ENCODE measurements around the gene AMBRA1. TPM values are rescaled to one million over a fixed set of nuclear protein-coding genes. Genes with fewer than 3 reads are reported as not detected.

The AMBRA1 gene
- total RNA-seq, 1 donor from 2014 or later: 36.9 TPM

DNA sequence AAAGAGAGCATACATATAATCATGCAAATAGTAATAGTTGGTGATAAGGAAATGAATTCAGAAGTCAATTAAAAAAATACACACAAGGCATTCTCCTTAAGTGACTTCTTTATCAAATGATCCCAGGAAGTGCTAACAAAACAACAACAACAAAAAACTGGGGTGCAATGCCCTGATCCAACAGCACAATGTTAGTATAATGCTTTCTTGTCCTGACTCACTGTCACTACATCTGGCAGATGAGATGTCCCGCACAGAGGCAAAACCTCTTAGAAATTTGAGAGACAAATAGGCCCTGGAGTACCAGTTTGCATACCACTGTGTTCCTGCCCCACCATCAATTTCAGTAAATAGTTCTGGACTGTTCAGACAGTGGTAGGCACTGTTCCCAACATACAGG is 11.0 kb upstream of the AMBRA1 start:
- H3K27me3 Mint-ChIP-seq (ENCODE audit: unreplicated experiment): no peaks in the 10 kb centered on the region
- no peaks in the 10 kb centered on the region for H3K9me3 Mint-ChIP-seq (ENCODE audit: unreplicated experiment)
- H3K36me3 Mint-ChIP-seq (ENCODE audit: low read depth, unreplicated experiment): no peaks in the 10 kb centered on the region
- H3K4me3 Mint-ChIP-seq (ENCODE audit: unreplicated experiment): no peak overlapping the region
- DNase-seq (ENCODE audit: low spot score): no peak
- H3K27ac Mint-ChIP-seq (ENCODE audit: unreplicated experiment): no peak overlapping the region
- TF ChIP-seq, protein P1, sequence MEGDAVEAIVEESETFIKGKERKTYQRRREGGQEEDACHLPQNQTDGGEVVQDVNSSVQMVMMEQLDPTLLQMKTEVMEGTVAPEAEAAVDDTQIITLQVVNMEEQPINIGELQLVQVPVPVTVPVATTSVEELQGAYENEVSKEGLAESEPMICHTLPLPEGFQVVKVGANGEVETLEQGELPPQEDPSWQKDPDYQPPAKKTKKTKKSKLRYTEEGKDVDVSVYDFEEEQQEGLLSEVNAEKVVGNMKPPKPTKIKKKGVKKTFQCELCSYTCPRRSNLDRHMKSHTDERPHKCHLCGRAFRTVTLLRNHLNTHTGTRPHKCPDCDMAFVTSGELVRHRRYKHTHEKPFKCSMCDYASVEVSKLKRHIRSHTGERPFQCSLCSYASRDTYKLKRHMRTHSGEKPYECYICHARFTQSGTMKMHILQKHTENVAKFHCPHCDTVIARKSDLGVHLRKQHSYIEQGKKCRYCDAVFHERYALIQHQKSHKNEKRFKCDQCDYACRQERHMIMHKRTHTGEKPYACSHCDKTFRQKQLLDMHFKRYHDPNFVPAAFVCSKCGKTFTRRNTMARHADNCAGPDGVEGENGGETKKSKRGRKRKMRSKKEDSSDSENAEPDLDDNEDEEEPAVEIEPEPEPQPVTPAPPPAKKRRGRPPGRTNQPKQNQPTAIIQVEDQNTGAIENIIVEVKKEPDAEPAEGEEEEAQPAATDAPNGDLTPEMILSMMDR (IDR thresholded peaks at IDR 0.05; ENCODE audit: unreplicated experiment): no peak
- H3K4me1 Mint-ChIP-seq (ENCODE audit: unreplicated experiment): no peaks in the 10 kb centered on the region

DNA sequence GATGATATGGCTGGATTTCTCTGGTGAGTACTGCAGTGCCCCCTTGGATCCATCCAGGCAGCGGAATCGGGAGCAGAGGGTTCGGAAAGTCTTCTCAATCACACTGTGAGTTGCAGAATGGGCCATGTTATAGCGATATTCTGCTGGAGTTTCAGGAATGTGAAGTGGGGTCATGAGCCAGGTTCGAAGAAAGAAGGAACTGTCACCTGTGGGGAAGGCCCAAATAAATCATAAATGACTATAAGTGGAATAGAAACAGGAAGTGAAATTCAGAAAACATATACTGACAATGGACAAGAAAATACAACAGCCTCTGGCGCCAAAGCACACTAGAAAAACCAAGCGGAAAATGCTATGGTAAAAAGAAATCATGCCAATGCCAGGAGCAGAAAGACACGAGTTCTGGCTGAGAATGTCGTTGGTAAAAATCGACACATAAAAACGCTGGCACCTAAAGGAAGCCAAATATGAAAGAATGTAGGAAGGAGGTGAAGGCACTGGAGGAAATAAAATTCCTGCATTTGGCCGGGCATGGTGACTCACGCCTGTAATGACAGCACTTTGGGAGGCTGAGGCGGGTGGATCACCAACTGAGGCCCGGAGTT is 10.0 kb upstream of the AMBRA1 start:
- Mint-ChIP-seq H3K4me1 (ENCODE audit: unreplicated experiment) (no peaks in the 10 kb centered on the region), H3K36me3 (ENCODE audit: low read depth, unreplicated experiment) (no peaks in the 10 kb centered on the region), H3K27me3 (ENCODE audit: unreplicated experiment) (no peaks in the 10 kb centered on the region), H3K4me3 (ENCODE audit: unreplicated experiment) (no peak overlapping the region), H3K9me3 (ENCODE audit: unreplicated experiment) (no peaks in the 10 kb centered on the region), H3K27ac (ENCODE audit: unreplicated experiment) (no peak overlapping the region)
- TF ChIP-seq, protein P1 (IDR thresholded peaks at IDR 0.05; ENCODE audit: unreplicated experiment): no peak
- DNase-seq (ENCODE audit: low spot score): no peak

DNA sequence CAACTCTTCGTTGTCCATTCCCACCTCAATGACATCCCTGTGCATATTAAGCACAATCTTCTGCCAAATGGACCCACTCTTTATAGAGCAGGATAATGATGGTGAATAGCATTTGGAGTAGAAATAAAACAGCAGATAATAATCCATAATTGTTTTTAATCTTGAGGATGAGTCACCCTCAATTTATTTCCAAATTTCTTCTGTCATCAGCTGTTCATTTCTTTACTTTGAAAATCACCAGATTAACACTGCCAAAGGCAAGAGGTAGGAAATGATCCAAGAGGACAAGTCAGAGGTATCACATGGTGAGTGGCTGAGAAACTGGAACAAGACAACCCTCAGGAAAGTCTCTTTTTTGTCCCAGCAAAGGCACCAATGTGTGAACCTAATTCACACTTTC is 7.3 kb upstream of the AMBRA1 start:
- DNase-seq (ENCODE audit: low spot score): no peak
- no peak overlapping the region for H3K4me3 Mint-ChIP-seq (ENCODE audit: unreplicated experiment)
- H3K36me3 Mint-ChIP-seq (ENCODE audit: low read depth, unreplicated experiment): no peaks in the 10 kb centered on the region
- H3K27ac Mint-ChIP-seq (ENCODE audit: unreplicated experiment): no peak overlapping the region
- TF ChIP-seq, protein P1 (IDR thresholded peaks at IDR 0.05; ENCODE audit: unreplicated experiment): no peak
- no peaks in the 10 kb centered on the region for H3K4me1 Mint-ChIP-seq (ENCODE audit: unreplicated experiment)
- H3K9me3 Mint-ChIP-seq (ENCODE audit: unreplicated experiment): no peaks in the 10 kb centered on the region
- no peaks in the 10 kb centered on the region for H3K27me3 Mint-ChIP-seq (ENCODE audit: unreplicated experiment)

- Mint-ChIP-seq H3K27ac (ENCODE audit: unreplicated experiment) (no peak overlapping the region), H3K4me1 (ENCODE audit: unreplicated experiment) (no peaks in the 10 kb centered on the region), H3K27me3 (ENCODE audit: unreplicated experiment) (no peaks in the 10 kb centered on the region), H3K4me3 (ENCODE audit: unreplicated experiment) (no peak overlapping the region), H3K36me3 (ENCODE audit: low read depth, unreplicated experiment) (no peaks in the 10 kb centered on the region), H3K9me3 (ENCODE audit: unreplicated experiment) (no peaks in the 10 kb centered on the region)
- DNase-seq (ENCODE audit: low spot score): no peak
- TF ChIP-seq, protein P1 (IDR thresholded peaks at IDR 0.05; ENCODE audit: unreplicated experiment): no peak
These were observed 6.6 kb upstream of the AMBRA1 start for GRCh38 chr11:46600194-46600960.
